Measurements from ENCODE around the gene HSD17B13. TPM values are rescaled to one million over a fixed set of nuclear protein-coding genes. Genes with fewer than 3 reads are reported as not detected.
"Not testable (repeated sequence)": the region's sequence is repeated elsewhere in the genome, so short reads cannot be mapped to it uniquely, and the experiment has no call there.

The HSD17B13 gene
- total and polyA plus RNA-seq, 2 experiments from 2014 or later, result 0.30 to 1.00 TPM

DNA sequence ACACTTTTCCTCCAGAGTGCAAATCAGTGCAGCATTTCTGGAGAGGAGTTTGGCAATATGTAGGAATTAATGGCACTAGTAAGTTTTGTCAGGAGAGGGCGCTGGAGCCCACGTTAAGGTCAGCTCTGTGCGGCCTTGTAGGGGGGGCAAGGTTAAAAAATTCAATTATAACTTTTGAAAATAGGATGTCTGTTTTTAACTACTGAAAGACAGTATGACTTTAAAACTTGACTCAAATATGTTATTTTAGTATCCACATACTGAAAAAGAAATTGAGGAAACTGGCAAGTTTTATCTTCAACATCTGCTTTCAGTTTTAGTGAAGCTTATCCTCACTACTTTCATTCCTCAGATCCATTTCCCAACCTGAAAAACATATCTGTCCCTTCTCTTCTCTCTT, 30.9 kb upstream of the HSD17B13 start:
- Histone ChIP-seq H3K4me1 (ENCODE audit: insufficient read depth) (no peaks in the 10 kb centered on the region), H3K4me3 (no peak overlapping the region), H3K9me2 (replicated peaks; ENCODE audit: insufficient read depth) (no peaks in the 10 kb centered on the region), H2AFZ (no peak overlapping the region), H3K27me3 (no peaks in the 10 kb centered on the region), H4K20me1 (ENCODE audit: insufficient read depth, poor library complexity, severe bottlenecking) (no peaks in the 10 kb centered on the region), H3K9me3 (ENCODE audit: low read depth) (no peaks in the 10 kb centered on the region), H3K79me2 (no peaks in the 10 kb centered on the region), H3K27ac (peak overlapping the region; percentile 32), H3K4me2 (no peak overlapping the region), H3K36me3 (replicated peaks; ENCODE audit: insufficient read depth, low read depth) (no peaks in the 10 kb centered on the region)
- DNase-seq (ENCODE audit: low spot score), result peak; percentile 62
- WGBS (ENCODE audit: low lambda C conversion rate, missing lambda C conversion rate), result 25% methylated on average over 3 of the region's 3 CpGs
- TF ChIP-seq CTCF (IDR thresholded peaks at IDR 0.05; ENCODE audit: poor library complexity), result peak; percentile 50
- no peak for TF ChIP-seq EZH2 (IDR thresholded peaks at IDR 0.05; ENCODE audit: borderline replicate concordance)

DNA sequence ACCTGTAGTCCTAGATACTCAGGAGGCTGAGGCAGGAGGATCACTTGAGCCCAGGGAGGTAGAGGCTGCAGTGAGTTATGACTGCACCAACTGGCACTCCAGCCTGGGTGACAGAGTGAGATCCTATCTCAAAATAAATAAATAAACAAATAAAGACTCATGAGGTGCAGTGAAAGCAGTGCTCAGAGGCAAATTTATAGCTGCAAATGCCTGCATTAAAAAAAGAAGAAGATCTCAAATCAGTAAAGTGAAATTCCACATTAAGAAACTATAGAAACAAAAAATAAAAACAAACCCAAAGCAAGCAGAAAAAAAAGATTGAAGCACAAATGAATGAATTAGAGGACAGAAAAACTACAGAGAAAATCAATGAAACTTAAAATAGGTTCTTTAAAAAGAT, 22.5 kb upstream of the HSD17B13 start:
- no peaks in the 10 kb centered on the region for H3K27me3 ChIP-seq
- peaks cover 6% of the 10 kb centered on the region for H3K79me2 ChIP-seq
- H3K36me3 ChIP-seq (replicated peaks; ENCODE audit: insufficient read depth, low read depth), result no peaks in the 10 kb centered on the region
- H4K20me1 ChIP-seq (ENCODE audit: insufficient read depth, poor library complexity, severe bottlenecking), result no peaks in the 10 kb centered on the region
- no peaks in the 10 kb centered on the region for H3K9me3 ChIP-seq (ENCODE audit: low read depth)
- no peak overlapping the region for H3K4me3 ChIP-seq
- H3K9me2 ChIP-seq (replicated peaks; ENCODE audit: insufficient read depth), result no peaks in the 10 kb centered on the region
- TF ChIP-seq EZH2phosphoT487 (IDR thresholded peaks at IDR 0.05; ENCODE audit: low read depth, severe bottlenecking, unreplicated experiment) (no peak), EZH2 (IDR thresholded peaks at IDR 0.05; ENCODE audit: borderline replicate concordance) (no peak), CTCF (IDR thresholded peaks at IDR 0.05; ENCODE audit: poor library complexity) (no peak)
- no peak overlapping the region for H2AFZ ChIP-seq
- no peak for DNase-seq (ENCODE audit: low spot score)
- no peak overlapping the region for H3K27ac ChIP-seq
- no peak overlapping the region for H3K4me2 ChIP-seq
- H3K4me1 ChIP-seq (ENCODE audit: insufficient read depth), result no peaks in the 10 kb centered on the region

GRCh38 chr4:87342872-87343271, 20.2 kb upstream of the HSD17B13 start:
- Histone ChIP-seq H3K4me2 (no peak overlapping the region), H3K79me2 (peaks cover 6% of the 10 kb centered on the region), H3K27ac (peak overlapping the region; percentile 41), H4K20me1 (ENCODE audit: insufficient read depth, poor library complexity, severe bottlenecking) (no peaks in the 10 kb centered on the region), H3K9me2 (replicated peaks; ENCODE audit: insufficient read depth) (no peaks in the 10 kb centered on the region), H3K9me3 (ENCODE audit: low read depth) (no peaks in the 10 kb centered on the region), H2AFZ (no peak overlapping the region), H3K36me3 (replicated peaks; ENCODE audit: insufficient read depth, low read depth) (no peaks in the 10 kb centered on the region), H3K27me3 (no peaks in the 10 kb centered on the region), H3K4me1 (ENCODE audit: insufficient read depth) (no peaks in the 10 kb centered on the region), H3K4me3 (no peak overlapping the region)
- TF ChIP-seq EZH2phosphoT487 (IDR thresholded peaks at IDR 0.05; ENCODE audit: low read depth, severe bottlenecking, unreplicated experiment), result no peak
- TF ChIP-seq EZH2 (IDR thresholded peaks at IDR 0.05; ENCODE audit: borderline replicate concordance), result no peak
- TF ChIP-seq CTCF (IDR thresholded peaks at IDR 0.05; ENCODE audit: poor library complexity), result no peak
- DNase-seq (ENCODE audit: low spot score), result no peak
- 94% methylated on average over 3 of the region's 3 CpGs for WGBS (ENCODE audit: low lambda C conversion rate, missing lambda C conversion rate)

- H3K9me2 ChIP-seq (replicated peaks; ENCODE audit: insufficient read depth); H4K20me1 ChIP-seq (ENCODE audit: insufficient read depth, poor library complexity, severe bottlenecking); H3K36me3 ChIP-seq (replicated peaks; ENCODE audit: insufficient read depth, low read depth); H3K9me3 ChIP-seq (ENCODE audit: low read depth); H2AFZ ChIP-seq; H3K4me3 ChIP-seq; H3K79me2 ChIP-seq; H3K4me2 ChIP-seq; H3K4me1 ChIP-seq (ENCODE audit: insufficient read depth); DNase-seq (ENCODE audit: low spot score); H3K27me3 ChIP-seq: not testable (repeated sequence)
- 85% methylated on average over 8 of the region's 8 CpGs for WGBS (ENCODE audit: low lambda C conversion rate, missing lambda C conversion rate)
- peak overlapping the region; percentile 41 for H3K27ac ChIP-seq
These were observed 19.4 kb upstream of the HSD17B13 start for GRCh38 chr4:87341954-87342635.

Data from hepatocyte (in vitro differentiated cells).